H9 (cell line): ENCODE measurements around the gene ASTN2. TPM values are rescaled to one million over a fixed set of nuclear protein-coding genes. Genes with fewer than 3 reads are reported as not detected.

Experiments used
- DNase-seq: peaks from one replicate; pipeline ENCODE4 v3.0.0-alpha.2; 2017
- H2AFZ ChIP-seq: one replicate; pipeline ENCODE4 v1.6.1; 2013; ENCODE audit warnings: mild to moderate bottlenecking, low read length, control low read depth, moderate library complexity
- H2AK5ac ChIP-seq: 2 replicates; pipeline ENCODE4 v1.6.1; 2013; ENCODE audit warnings: low read length, control low read depth, mixed read lengths; ENCODE audit not compliant: insufficient read length
- H2BK120ac ChIP-seq: one replicate; pipeline ENCODE4 v1.6.1; 2013; ENCODE audit warnings: low read depth, mild to moderate bottlenecking, low read length, control low read depth, inconsistent platforms; ENCODE audit not compliant: poor library complexity, severe bottlenecking
- H2BK12ac ChIP-seq: 2 replicates; pipeline ENCODE4 v1.6.1; 2013; ENCODE audit warnings: low read length, control low read depth, mixed read lengths, low read depth; ENCODE audit not compliant: insufficient read length
- H2BK15ac ChIP-seq: 2 replicates; pipeline ENCODE4 v1.6.1; 2013; ENCODE audit warnings: low read depth, low read length, control low read depth
- H2BK20ac ChIP-seq: one replicate; pipeline ENCODE4 v1.6.1; 2013; ENCODE audit warnings: low read depth, mild to moderate bottlenecking, low read length, control low read depth, inconsistent platforms; ENCODE audit not compliant: poor library complexity, severe bottlenecking
- H2BK5ac ChIP-seq: 2 replicates; pipeline ENCODE4 v1.6.1; 2013; ENCODE audit warnings: low read length, control low read depth, mixed read lengths; ENCODE audit not compliant: insufficient read length
- H3K14ac ChIP-seq: 2 replicates; pipeline ENCODE4 v1.6.1; 2013; ENCODE audit warnings: low read length, control low read depth; ENCODE audit not compliant: insufficient read depth
- H3K18ac ChIP-seq: 2 replicates; pipeline ENCODE4 v1.6.1; 2013; ENCODE audit warnings: low read depth, mild to moderate bottlenecking, mixed read lengths, low read length, control low read depth; ENCODE audit not compliant: insufficient read length
- H3K23ac ChIP-seq: 2 replicates; pipeline ENCODE4 v1.6.1; 2013; ENCODE audit warnings: low read length, control low read depth, mixed read lengths, low read depth; ENCODE audit not compliant: insufficient read length
- H3K23me2 ChIP-seq: 2 replicates; pipeline ENCODE4 v1.6.1; 2013; ENCODE audit warnings: low read depth, mild to moderate bottlenecking, mixed read lengths, low read length, control low read depth; ENCODE audit not compliant: insufficient read length, poor library complexity, severe bottlenecking
- H3K27ac ChIP-seq: 2 replicates; pipeline ENCODE4 v1.5.1; 2013; ENCODE audit warnings: low read length, control low read depth, mixed read lengths, low read depth; ENCODE audit not compliant: insufficient read length
- H3K27me3 ChIP-seq: 2 replicates; pipeline ENCODE4 v1.6.1; 2013; ENCODE audit warnings: low read length, control low read depth, inconsistent platforms; ENCODE audit not compliant: insufficient read depth
- H3K4ac ChIP-seq: 2 replicates; pipeline ENCODE4 v1.6.1; 2013; ENCODE audit warnings: low read depth, mild to moderate bottlenecking, control low read depth, inconsistent platforms, low read length, moderate library complexity
- H3K4me1 ChIP-seq: 2 replicates; pipeline ENCODE4 v1.6.1; 2013; ENCODE audit warnings: low read length, control low read depth, inconsistent platforms; ENCODE audit not compliant: insufficient read depth
- H3K4me2 ChIP-seq: 2 replicates; pipeline ENCODE4 v1.6.1; 2013; ENCODE audit warnings: low read length, control low read depth, mixed read lengths; ENCODE audit not compliant: insufficient read length, insufficient read depth
- H3K56ac ChIP-seq: 2 replicates; pipeline ENCODE4 v1.6.1; 2013; ENCODE audit warnings: low read depth, mild to moderate bottlenecking, mixed read lengths, low read length, control low read depth; ENCODE audit not compliant: insufficient read length
- H3K79me1 ChIP-seq: 2 replicates; pipeline ENCODE4 v1.6.1; 2013; ENCODE audit warnings: low read depth, mild to moderate bottlenecking, moderate library complexity, low read length, control low read depth, inconsistent platforms; ENCODE audit not compliant: insufficient read depth, poor library complexity, severe bottlenecking
- H3K79me2 ChIP-seq: 2 replicates; pipeline ENCODE4 v1.6.1; 2013; ENCODE audit warnings: low read length, control low read depth, inconsistent platforms; ENCODE audit not compliant: insufficient read depth
- H3K9ac ChIP-seq: 2 replicates; pipeline ENCODE4 v1.6.1; 2013; ENCODE audit warnings: low read length, control low read depth, mixed read lengths; ENCODE audit not compliant: insufficient read length; ENCODE audit errors: extremely low read depth
- H3K9me3 ChIP-seq: one replicate; pipeline ENCODE4 v1.6.1; 2013; ENCODE audit warnings: low read depth, low read length, inconsistent platforms; ENCODE audit not compliant: control insufficient read depth
- H3T11ph ChIP-seq: one replicate; pipeline ENCODE4 v1.6.1; 2013; ENCODE audit warnings: mild to moderate bottlenecking, low read length, control low read depth, inconsistent platforms
- H4K20me1 ChIP-seq: one replicate; pipeline ENCODE4 v1.6.1; 2013; ENCODE audit not compliant: control insufficient read depth, insufficient read length, insufficient read depth
- H4K5ac ChIP-seq: 2 replicates; pipeline ENCODE4 v1.6.1; 2013; ENCODE audit warnings: low read depth, mild to moderate bottlenecking, mixed read lengths, low read length, control low read depth; ENCODE audit not compliant: insufficient read length
- H4K8ac ChIP-seq: replicated peaks from 2 replicates; pipeline ENCODE4 v1.6.1; 2013; ENCODE audit warnings: low read length, control low read depth, mixed read lengths, low read depth; ENCODE audit not compliant: insufficient read length
- H4K91ac ChIP-seq: 2 replicates; pipeline ENCODE4 v1.6.1; 2013; ENCODE audit warnings: low read depth, mild to moderate bottlenecking, moderate library complexity, mixed read lengths, low read length, control low read depth; ENCODE audit not compliant: insufficient read length
- H3K27ac Mint-ChIP-seq, 3 experiments: 2 replicates in 2 of 3; 3 replicates in 1 of 3; pipeline ENCODE4 v1.8.0; 2020 to 2021; ENCODE audit warnings: mixed read lengths in 3 of 3, mild to moderate bottlenecking in 1 of 3, moderate library complexity in 1 of 3
- H3K27me3 Mint-ChIP-seq: 2 replicates; pipeline ENCODE4 v1.8.0; 2021; ENCODE audit warnings: low read depth, mild to moderate bottlenecking, moderate library complexity, mixed read lengths
- H3K36me3 Mint-ChIP-seq, 3 experiments: 2 replicates in 2 of 3; 3 replicates in 1 of 3; pipeline ENCODE4 v1.8.0; 2020 to 2021; ENCODE audit warnings: low read depth in 3 of 3, mixed read lengths in 3 of 3; ENCODE audit not compliant: insufficient read depth in 1 of 3
- H3K4me1 Mint-ChIP-seq, 2 experiments: 2 replicates each; pipeline ENCODE4 v1.8.0; 2020; ENCODE audit warnings: mixed read lengths in 2 of 2
- H3K4me3 Mint-ChIP-seq, 2 experiments: 2 replicates in 1 of 2; 3 replicates in 1 of 2; pipeline ENCODE4 v1.8.0; 2020 to 2021; ENCODE audit warnings: mild to moderate bottlenecking in 2 of 2, mixed read lengths in 2 of 2, moderate library complexity in 1 of 2
- H3K9me3 Mint-ChIP-seq, 2 experiments: 2 replicates in 1 of 2; 3 replicates in 1 of 2; pipeline ENCODE4 v1.8.0; 2020; ENCODE audit warnings: mild to moderate bottlenecking in 2 of 2, mixed read lengths in 2 of 2, moderate library complexity in 1 of 2
- CTCF ChIP-seq: fragments of 200-600 bp; sonication (generic); conservative IDR thresholded peaks from 3 replicates; pipeline ENCODE4 v1.8.0; 2021; ENCODE audit warnings: antibody characterized with exemption, mild to moderate bottlenecking
- WGBS: extraction: QIAGEN DNeasy Blood & Tissue Kit; methylation state at CpG from one replicate; pipeline ENCODE4 v1.1.7; 2013; ENCODE audit warnings: missing lambda C conversion rate, low lambda C conversion rate, mixed read lengths; ENCODE audit not compliant: insufficient read length; ENCODE audit errors: extremely low coverage; 5-methylcytosine and 5-hydroxymethylcytosine counted together
- total RNA-seq: library from RNA; stranded (reverse); gene quantifications from 2 replicates; pipeline ENCODE4 v1.2.1, GENCODE V29; 2021

Gene ASTN2
- total RNA-seq, 1 experiment from 2014 or later = 9.7 TPM

GRCh38 chr9:116476002-116476401 lies 938.9 kb downstream of the ASTN2 start:
- H4K20me1 ChIP-seq = no peaks in the 10 kb centered on the region
- H2AFZ ChIP-seq = no peak overlapping the region
- H3K9me3 Mint-ChIP-seq = no peaks in the 10 kb centered on the region
- no peaks in the 10 kb centered on the region; the same call in none of the 2 replicates for H3K27me3 Mint-ChIP-seq
- no peaks in the 10 kb centered on the region for H3K9me3 ChIP-seq
- no peak overlapping the region for H3K18ac ChIP-seq
- peaks cover 0 to 5% (median 3%) of the 10 kb centered on the region in 3 experiments; a peak in 3 of 7 replicates for H3K36me3 Mint-ChIP-seq
- no peak for TF ChIP-seq CTCF
- no peak for DNase-seq
- no peak overlapping the region for H3K4ac ChIP-seq
- no peak overlapping the region for H2BK20ac ChIP-seq
- H3K9ac ChIP-seq = no peak overlapping the region
- no peak overlapping the region for H4K5ac ChIP-seq
- no peak overlapping the region for H2BK5ac ChIP-seq
- no peak overlapping the region for H3K23ac ChIP-seq
- no peaks in the 10 kb centered on the region for H3K79me2 ChIP-seq
- H3T11ph ChIP-seq = no peak overlapping the region
- H4K8ac ChIP-seq = no peak overlapping the region
- H3K4me3 Mint-ChIP-seq = no peak overlapping the region
- no peak overlapping the region for H3K56ac ChIP-seq
- no peak overlapping the region for H3K4me2 ChIP-seq
- no peak overlapping the region for H3K27ac Mint-ChIP-seq
- H2BK120ac ChIP-seq = no peak overlapping the region
- H2AK5ac ChIP-seq = no peak overlapping the region
- no peak overlapping the region for H3K14ac ChIP-seq
- no CpG with 5 or more reads among the region's 6 CpGs for WGBS
- peaks cover 12% of the 10 kb centered on the region for H3K4me1 ChIP-seq
- H4K91ac ChIP-seq = no peak overlapping the region
- no peak overlapping the region for H3K27ac ChIP-seq
- H3K79me1 ChIP-seq = no peaks in the 10 kb centered on the region
- H3K23me2 ChIP-seq = no peaks in the 10 kb centered on the region
- H2BK15ac ChIP-seq = no peak overlapping the region
- no peaks in the 10 kb centered on the region for H3K27me3 ChIP-seq
- H2BK12ac ChIP-seq = no peak overlapping the region
- H3K4me1 Mint-ChIP-seq = peaks cover 33 to 37% of the 10 kb centered on the region in 2 experiments
